Liver (tissue), 9 donors: ENCODE measurements around the gene PPP1R9A. TPM values are rescaled to one million over a fixed set of nuclear protein-coding genes. Genes with fewer than 3 reads are reported as not detected.

ENCODE experiments used
- DNase-seq: peaks from one replicate; pipeline ENCODE4 v3.0.0-alpha.2; 2017; ENCODE audit warnings: low spot score
- H3K27ac ChIP-seq, 2 donors: one replicate each; pipeline ENCODE4 v1.7.0; 2013; ENCODE audit warnings: inconsistent platforms in 2 of 2, low read length in 2 of 2, control low read depth in 1 of 2, low read depth in 1 of 2, mild to moderate bottlenecking in 1 of 2
- H3K27me3 ChIP-seq, 4 donors: one replicate each; pipeline versions ENCODE4 v1.6.1 to v1.7.0; 2013; ENCODE audit warnings: low read length in 3 of 4, inconsistent platforms in 1 of 4, mild to moderate bottlenecking in 1 of 4, moderate library complexity in 1 of 4; ENCODE audit not compliant: control insufficient read depth in 4 of 4, insufficient read depth in 4 of 4
- H3K36me3 ChIP-seq, 4 donors: one replicate each; pipeline versions ENCODE4 v1.6.1 to v1.7.0; 2013; ENCODE audit warnings: low read length in 3 of 4, mild to moderate bottlenecking in 3 of 4, low read depth in 1 of 4, moderate library complexity in 1 of 4; ENCODE audit not compliant: control insufficient read depth in 4 of 4, insufficient read depth in 3 of 4
- H3K4me1 ChIP-seq, 4 donors: one replicate each; pipeline versions ENCODE4 v1.6.1 to v1.7.0; 2013; ENCODE audit warnings: low read length in 3 of 4, mild to moderate bottlenecking in 3 of 4, moderate library complexity in 1 of 4; ENCODE audit not compliant: control insufficient read depth in 4 of 4, insufficient read depth in 4 of 4
- H3K4me3 ChIP-seq, 3 donors: one replicate each; pipeline versions ENCODE4 v1.6.1 to v1.7.0; 2013; ENCODE audit warnings: low read length in 3 of 3, control low read depth in 1 of 3, low read depth in 1 of 3, mild to moderate bottlenecking in 1 of 3
- H3K9ac ChIP-seq, 2 donors: one replicate each; pipeline ENCODE4 v1.7.0; 2013; ENCODE audit warnings: low read length in 2 of 2, mild to moderate bottlenecking in 2 of 2, moderate library complexity in 2 of 2, control low read depth in 1 of 2, low read depth in 1 of 2
- H3K9me3 ChIP-seq, 4 donors: one replicate each; pipeline versions ENCODE4 v1.6.1 to v1.7.0; 2013; ENCODE audit warnings: low read length in 3 of 4; ENCODE audit not compliant: control insufficient read depth in 4 of 4
- CTCF ChIP-seq: fragments of 150-350 bp; IDR thresholded peaks from 2 replicates; pipeline ENCODE4 v1.5.1; 2017; ENCODE audit warnings: improper control_type of control experiment, low read depth, low read length; ENCODE audit not compliant: missing input control
- EGR1 ChIP-seq, 2 donors: IDR thresholded peaks; 2 replicates each; pipeline ENCODE4 v1.6.1; 2016 to 2018; ENCODE audit warnings: antibody characterized with exemption in 2 of 2, low read depth in 2 of 2
- FOXA1 ChIP-seq: IDR thresholded peaks from 2 replicates; pipeline ENCODE4 v1.6.1; 2016; ENCODE audit warnings: antibody characterized with exemption
- FOXA2 ChIP-seq: IDR thresholded peaks from 2 replicates; pipeline ENCODE4 v1.6.1; 2016; ENCODE audit warnings: antibody characterized with exemption
- GABPA ChIP-seq, 2 donors: IDR thresholded peaks in 1 of 2; conservative IDR thresholded peaks in 1 of 2; 2 replicates each; pipeline ENCODE4 v1.6.1; 2016; ENCODE audit warnings: antibody characterized with exemption in 2 of 2, mild to moderate bottlenecking in 1 of 2, moderate library complexity in 1 of 2
- HNF4A ChIP-seq, 2 donors: conservative IDR thresholded peaks; 2 replicates each; pipeline ENCODE4 v1.6.1; 2016; ENCODE audit warnings: antibody characterized with exemption in 2 of 2, mild to moderate bottlenecking in 2 of 2
- HNF4G ChIP-seq: IDR thresholded peaks from 2 replicates; pipeline ENCODE4 v1.6.1; 2016; ENCODE audit warnings: antibody characterized with exemption
- JUND ChIP-seq, 2 donors: IDR thresholded peaks; 2 replicates each; pipeline ENCODE4 v1.6.1; 2016; ENCODE audit warnings: antibody characterized with exemption in 2 of 2
- MAX ChIP-seq: IDR thresholded peaks from 2 replicates; pipeline ENCODE4 v1.6.1; 2016; ENCODE audit warnings: antibody characterized with exemption
- NR2F2 ChIP-seq: IDR thresholded peaks from 2 replicates; pipeline ENCODE4 v1.6.1; 2016; ENCODE audit warnings: antibody characterized with exemption
- RAD21 ChIP-seq, 2 donors: IDR thresholded peaks; 2 replicates each; pipeline ENCODE4 v1.6.1; 2016; ENCODE audit warnings: antibody characterized with exemption in 2 of 2, mild to moderate bottlenecking in 2 of 2
- RXRA ChIP-seq, 2 donors: IDR thresholded peaks; 2 replicates each; pipeline ENCODE4 v1.6.1; 2017 to 2018; ENCODE audit warnings: antibody characterized with exemption in 2 of 2, mild to moderate bottlenecking in 1 of 2
- SP1 ChIP-seq: IDR thresholded peaks from 2 replicates; pipeline ENCODE4 v1.6.1; 2018; ENCODE audit warnings: antibody characterized with exemption, mild to moderate bottlenecking
- TAF1 ChIP-seq: conservative IDR thresholded peaks from 2 replicates; pipeline ENCODE4 v1.6.1; 2016; ENCODE audit warnings: antibody characterized with exemption, mild to moderate bottlenecking
- YY1 ChIP-seq: IDR thresholded peaks from 2 replicates; pipeline ENCODE4 v1.6.1; 2016; ENCODE audit warnings: antibody characterized with exemption, mild to moderate bottlenecking
- polyA plus RNA-seq, 2 donors: library from polyadenylated mRNA; stranded (reverse) in 1 of 2; unstranded in 1 of 2; fragments of 200-250 nt in 1 of 2; fragments of >200 nt in 1 of 2; fragmentation: Nextera tagmentation in 1 of 2; extraction: Ambion mirVana in 1 of 2; gene quantifications; one replicate each; pipeline versions ENCODE4 v1.2.1 to v1.2.3, GENCODE V29; 2013 to 2015
- total RNA-seq, 2 donors: library from RNA; depleted of rRNA; stranded (reverse); fragments of >200 nt; gene quantifications; one replicate each; pipeline ENCODE4 v1.2.3, GENCODE V29; 2014
- TF ChIP-seq, protein P1 (sequence below): IDR thresholded peaks from 2 replicates; pipeline ENCODE4 v1.6.1; 2016; ENCODE audit warnings: antibody characterized with exemption
- TF ChIP-seq, protein P2 (sequence below): IDR thresholded peaks from 2 replicates; pipeline ENCODE4 v1.6.1; 2016; ENCODE audit warnings: antibody characterized with exemption, mild to moderate bottlenecking
- TF ChIP-seq, protein P3 (sequence below): IDR thresholded peaks from 2 replicates; pipeline ENCODE4 v1.6.1; 2016; ENCODE audit warnings: antibody characterized with exemption
- donor health status: healthy.
- donor health status: healthy.
- donor health status: healthy.
- donor health status: healthy.
- donor health status: healthy.

Gene PPP1R9A
- total and polyA plus RNA-seq, 4 donors, result 0.17 to 5.4 (median 2.7) TPM

- TF ChIP-seq MAX (no peak), FOXA2 (no peak)
- TF ChIP-seq, protein P1, sequence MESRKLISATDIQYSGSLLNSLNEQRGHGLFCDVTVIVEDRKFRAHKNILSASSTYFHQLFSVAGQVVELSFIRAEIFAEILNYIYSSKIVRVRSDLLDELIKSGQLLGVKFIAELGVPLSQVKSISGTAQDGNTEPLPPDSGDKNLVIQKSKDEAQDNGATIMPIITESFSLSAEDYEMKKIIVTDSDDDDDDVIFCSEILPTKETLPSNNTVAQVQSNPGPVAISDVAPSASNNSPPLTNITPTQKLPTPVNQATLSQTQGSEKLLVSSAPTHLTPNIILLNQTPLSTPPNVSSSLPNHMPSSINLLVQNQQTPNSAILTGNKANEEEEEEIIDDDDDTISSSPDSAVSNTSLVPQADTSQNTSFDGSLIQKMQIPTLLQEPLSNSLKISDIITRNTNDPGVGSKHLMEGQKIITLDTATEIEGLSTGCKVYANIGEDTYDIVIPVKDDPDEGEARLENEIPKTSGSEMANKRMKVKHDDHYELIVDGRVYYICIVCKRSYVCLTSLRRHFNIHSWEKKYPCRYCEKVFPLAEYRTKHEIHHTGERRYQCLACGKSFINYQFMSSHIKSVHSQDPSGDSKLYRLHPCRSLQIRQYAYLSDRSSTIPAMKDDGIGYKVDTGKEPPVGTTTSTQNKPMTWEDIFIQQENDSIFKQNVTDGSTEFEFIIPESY, result no peak
Observed at GRCh38 chr7:95157381-95157780, 250.0 kb downstream of the PPP1R9A start (continued).

GRCh38 chr7:95169678-95170077, 262.3 kb downstream of the PPP1R9A start:
- no peaks in the 10 kb centered on the region for H3K36me3 ChIP-seq
- H3K4me3 ChIP-seq, result no peak overlapping the region
- H3K27ac ChIP-seq, result no peak overlapping the region
- H3K27me3 ChIP-seq, result no peaks in the 10 kb centered on the region
- H3K9me3 ChIP-seq, result no peaks in the 10 kb centered on the region
- no peak for DNase-seq
- no peaks in the 10 kb centered on the region for H3K4me1 ChIP-seq
- TF ChIP-seq MAX (no peak), HNF4A (conservative IDR thresholded peaks at IDR 0.05) (no peak), CTCF (no peak), SP1 (no peak), FOXA1 (no peak), TAF1 (no peak), JUND (IDR thresholded peaks at IDR 0.05) (no peak), GABPA (IDR thresholded peaks at IDR 0.05 in 1 of 2, conservative IDR thresholded peaks at IDR 0.05 in 1 of 2) (no peak), RAD21 (IDR thresholded peaks at IDR 0.05) (no peak), RXRA (IDR thresholded peaks at IDR 0.05) (no peak), HNF4G (no peak), NR2F2 (no peak), FOXA2 (no peak), EGR1 (IDR thresholded peaks at IDR 0.05; ENCODE audit: low read depth in 2 of 2) (no peak), YY1 (no peak)
- TF ChIP-seq, protein P1, result no peak
- TF ChIP-seq, protein P2, sequence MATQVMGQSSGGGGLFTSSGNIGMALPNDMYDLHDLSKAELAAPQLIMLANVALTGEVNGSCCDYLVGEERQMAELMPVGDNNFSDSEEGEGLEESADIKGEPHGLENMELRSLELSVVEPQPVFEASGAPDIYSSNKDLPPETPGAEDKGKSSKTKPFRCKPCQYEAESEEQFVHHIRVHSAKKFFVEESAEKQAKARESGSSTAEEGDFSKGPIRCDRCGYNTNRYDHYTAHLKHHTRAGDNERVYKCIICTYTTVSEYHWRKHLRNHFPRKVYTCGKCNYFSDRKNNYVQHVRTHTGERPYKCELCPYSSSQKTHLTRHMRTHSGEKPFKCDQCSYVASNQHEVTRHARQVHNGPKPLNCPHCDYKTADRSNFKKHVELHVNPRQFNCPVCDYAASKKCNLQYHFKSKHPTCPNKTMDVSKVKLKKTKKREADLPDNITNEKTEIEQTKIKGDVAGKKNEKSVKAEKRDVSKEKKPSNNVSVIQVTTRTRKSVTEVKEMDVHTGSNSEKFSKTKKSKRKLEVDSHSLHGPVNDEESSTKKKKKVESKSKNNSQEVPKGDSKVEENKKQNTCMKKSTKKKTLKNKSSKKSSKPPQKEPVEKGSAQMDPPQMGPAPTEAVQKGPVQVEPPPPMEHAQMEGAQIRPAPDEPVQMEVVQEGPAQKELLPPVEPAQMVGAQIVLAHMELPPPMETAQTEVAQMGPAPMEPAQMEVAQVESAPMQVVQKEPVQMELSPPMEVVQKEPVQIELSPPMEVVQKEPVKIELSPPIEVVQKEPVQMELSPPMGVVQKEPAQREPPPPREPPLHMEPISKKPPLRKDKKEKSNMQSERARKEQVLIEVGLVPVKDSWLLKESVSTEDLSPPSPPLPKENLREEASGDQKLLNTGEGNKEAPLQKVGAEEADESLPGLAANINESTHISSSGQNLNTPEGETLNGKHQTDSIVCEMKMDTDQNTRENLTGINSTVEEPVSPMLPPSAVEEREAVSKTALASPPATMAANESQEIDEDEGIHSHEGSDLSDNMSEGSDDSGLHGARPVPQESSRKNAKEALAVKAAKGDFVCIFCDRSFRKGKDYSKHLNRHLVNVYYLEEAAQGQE, result no peak
- TF ChIP-seq, protein P3, sequence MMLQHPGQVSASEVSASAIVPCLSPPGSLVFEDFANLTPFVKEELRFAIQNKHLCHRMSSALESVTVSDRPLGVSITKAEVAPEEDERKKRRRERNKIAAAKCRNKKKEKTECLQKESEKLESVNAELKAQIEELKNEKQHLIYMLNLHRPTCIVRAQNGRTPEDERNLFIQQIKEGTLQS, result no peak
- no peak overlapping the region for H3K9ac ChIP-seq
